OCI-LY7 (cell line): ENCODE measurements around the gene EYS. TPM values are rescaled to one million over a fixed set of nuclear protein-coding genes. Genes with fewer than 3 reads are reported as not detected.

ENCODE experiments used
- BruUV-seq: library from RNA; stranded (reverse); fragments of 400-500 nt; replicated peaks from 2 replicates; lab custom pipeline; 2021; lab: Mats Ljungman, UMichigan
- CTCF ChIA-PET: fragments of 300-600 bp; sonication (Branson Sonifier 250); formaldehyde crosslinking; loops from one replicate; lab custom pipeline; 2022; ENCODE audit warnings: antibody characterized with exemption; ENCODE audit not compliant: unreplicated experiment; lab: Charles Lee
- POLR2A ChIA-PET: fragments of 300-600 bp; sonication (Branson Sonifier 250); formaldehyde crosslinking; loops from one replicate; lab custom pipeline; 2022; ENCODE audit warnings: antibody characterized with exemption; lab: Charles Lee
- DNase-seq: peaks from one replicate; pipeline ENCODE4 v3.0.0-alpha.2; 2015; ENCODE audit warnings: low spot score
- H2AFZ ChIP-seq: fragments of 200-600 bp; sonication (generic), shearing (Covaris generic); 2 replicates; pipeline ENCODE4 v1.6.1; 2014; ENCODE audit warnings: mild to moderate bottlenecking, antibody characterized with exemption, low read length, moderate library complexity
- H3K27ac ChIP-seq: fragments of 200-600 bp; sonication (generic); 2 replicates; pipeline ENCODE4 v1.5.1; 2014; ENCODE audit warnings: mixed run types, low read depth, mild to moderate bottlenecking, moderate library complexity, low read length, inconsistent platforms; ENCODE audit not compliant: poor library complexity, severe bottlenecking
- H3K36me3 ChIP-seq: fragments of 200-600 bp; sonication (generic); 2 replicates; pipeline ENCODE4 v1.6.1; 2014; ENCODE audit warnings: mild to moderate bottlenecking, antibody characterized with exemption, low read length, moderate library complexity, mixed read lengths; ENCODE audit not compliant: insufficient read depth
- H3K4me1 ChIP-seq: fragments of 200-600 bp; sonication (generic); 2 replicates; pipeline ENCODE4 v1.5.1; 2014; ENCODE audit warnings: mild to moderate bottlenecking, low read length; ENCODE audit not compliant: insufficient read depth, poor library complexity, severe bottlenecking
- H3K4me2 ChIP-seq: fragments of 200-600 bp; sonication (generic); 2 replicates; pipeline ENCODE4 v1.6.1; 2014; ENCODE audit warnings: mild to moderate bottlenecking, low read length
- H3K4me3 ChIP-seq: fragments of 200-600 bp; sonication (generic); 2 replicates; pipeline ENCODE4 v1.5.1; 2014; ENCODE audit warnings: mild to moderate bottlenecking, low read depth, low read length; ENCODE audit not compliant: poor library complexity, severe bottlenecking
- H3K79me2 ChIP-seq: fragments of 200-600 bp; sonication (generic); 2 replicates; pipeline ENCODE4 v1.6.1; 2016; ENCODE audit warnings: low read depth, mild to moderate bottlenecking, low read length, moderate library complexity, mixed read lengths; ENCODE audit not compliant: insufficient read depth
- H3K9me2 ChIP-seq: fragments of 200-600 bp; sonication (generic); 2 replicates; pipeline ENCODE4 v1.6.1; 2016; ENCODE audit warnings: mild to moderate bottlenecking, low read length, mixed read lengths; ENCODE audit not compliant: insufficient read depth
- H3K9me3 ChIP-seq: fragments of 200-600 bp; sonication (generic); 2 replicates; pipeline ENCODE4 v1.6.1; 2014; ENCODE audit warnings: mild to moderate bottlenecking, mixed run types, low read length, mixed read lengths
- H4K20me1 ChIP-seq: fragments of 200-600 bp; sonication (generic); 2 replicates; pipeline ENCODE4 v1.6.1; 2014; ENCODE audit warnings: mild to moderate bottlenecking, antibody characterized with exemption, low read length, moderate library complexity, mixed read lengths; ENCODE audit not compliant: insufficient read depth
- CTCF ChIP-seq: fragments of 200-600 bp; sonication (generic); conservative IDR thresholded peaks from 2 replicates; pipeline ENCODE4 v1.5.1; 2014; ENCODE audit warnings: mild to moderate bottlenecking, antibody characterized with exemption, low read length, moderate library complexity, mixed read lengths
- EZH2phosphoT487 ChIP-seq: fragments of 200-600 bp; sonication (generic); IDR thresholded peaks from 2 replicates; pipeline ENCODE4 v1.6.1; 2018; ENCODE audit warnings: low read depth, borderline replicate concordance, mild to moderate bottlenecking, mixed run types, antibody characterized with exemption, low read length, moderate library complexity, mixed read lengths
- intact Hi-C: fragments of 100-400 bp; cut with micrococcal nuclease; formaldehyde crosslinking; loops from one replicate; pipeline ENCODE4 v1.10.0; 2022; ENCODE audit not compliant: unreplicated experiment
- total RNA-seq, 2 experiments: library from RNA; depleted of rRNA in 1 of 2; stranded (reverse); fragments of >200 nt in 1 of 2; shearing (Covaris generic) in 1 of 2; gene quantifications; 2 replicates each; pipeline ENCODE4 v1.2.3, GENCODE V29; 2014 to 2022

EYS gene
- total RNA-seq, 2 experiments from 2014 or later = not detected

GRCh38 chr6:63814459-63814858 is 1892.6 kb downstream of the EYS start:
- no peak for DNase-seq
- H3K79me2 ChIP-seq = no peaks in the 10 kb centered on the region
- intact Hi-C loops = no loop called here
- H3K36me3 ChIP-seq = no peaks in the 10 kb centered on the region
- ChIA-PET POLR2A (no interaction called here), CTCF (no interaction called here)
- no peaks in the 10 kb centered on the region for H3K9me2 ChIP-seq
- no TSS peak for BruUV-seq
- H3K27ac ChIP-seq = no peak overlapping the region
- H3K4me2 ChIP-seq = no peak overlapping the region
- no peaks in the 10 kb centered on the region for H3K4me1 ChIP-seq
- no peaks in the 10 kb centered on the region for H4K20me1 ChIP-seq
- TF ChIP-seq CTCF (0 out of 2 replicates have a peak, but pooled peaks have one; percentile 40), EZH2phosphoT487 (no peak)
- no peaks in the 10 kb centered on the region for H3K9me3 ChIP-seq
- no peak overlapping the region for H2AFZ ChIP-seq
- H3K4me3 ChIP-seq = no peak overlapping the region

DNA sequence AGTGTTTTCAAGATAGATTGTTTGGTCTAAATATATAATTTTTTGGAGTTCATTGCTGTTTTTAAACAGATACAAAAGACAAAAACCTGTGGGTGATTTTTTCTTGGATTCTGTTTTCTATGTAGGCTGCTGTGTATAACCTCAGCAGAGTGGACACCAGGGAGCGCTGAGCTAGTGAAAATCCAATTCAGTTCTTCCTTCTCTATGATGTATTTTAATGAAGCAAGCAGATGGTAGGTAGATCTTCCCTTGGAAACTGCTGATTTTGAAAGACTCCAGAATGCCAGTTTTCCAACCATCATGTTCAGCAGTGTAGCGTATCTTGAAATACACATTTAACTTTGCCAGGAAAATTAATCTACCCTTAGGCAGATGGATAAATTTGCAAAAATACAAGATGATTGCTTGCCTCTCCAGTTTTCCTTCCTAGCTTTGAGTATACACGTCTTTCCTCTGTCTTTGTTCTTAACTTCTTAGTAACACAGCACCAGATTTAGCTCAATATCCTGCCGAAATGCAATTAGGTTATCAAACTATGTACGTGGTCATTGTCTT is 1893.4 kb downstream of the EYS start:
- Histone ChIP-seq H3K4me1 (no peaks in the 10 kb centered on the region), H3K36me3 (no peaks in the 10 kb centered on the region), H3K27ac (no peak overlapping the region), H3K4me2 (no peak overlapping the region), H3K4me3 (no peak overlapping the region), H3K9me2 (no peaks in the 10 kb centered on the region), H2AFZ (no peak overlapping the region), H3K9me3 (no peaks in the 10 kb centered on the region), H3K79me2 (no peaks in the 10 kb centered on the region), H4K20me1 (no peaks in the 10 kb centered on the region)
- TF ChIP-seq EZH2phosphoT487 (no peak), CTCF (no peak; the same call in 1 of the 2 replicates)
- intact Hi-C loops = no loop called here
- CTCF ChIA-PET = no interaction called here
- DNase-seq = no peak
- no TSS peak for BruUV-seq
- POLR2A ChIA-PET = no interaction called here

GRCh38 chr6:63808576-63808975 is 1898.5 kb downstream of the EYS start:
- H3K27ac ChIP-seq = no peak overlapping the region
- H4K20me1 ChIP-seq = no peaks in the 10 kb centered on the region
- ChIA-PET POLR2A (interaction anchor here (0.5 to 1.4 kb wide), 4 partner anchors 363 to 593 kb away, joined by 3 to 7 read pairs (median 4); no protein-coding TSS in a partner anchor), CTCF (no interaction called here)
- H3K4me1 ChIP-seq = no peaks in the 10 kb centered on the region
- TF ChIP-seq EZH2phosphoT487 (no peak), CTCF (no peak)
- no peak overlapping the region for H3K4me2 ChIP-seq
- no peaks in the 10 kb centered on the region for H3K36me3 ChIP-seq
- H3K4me3 ChIP-seq = no peak overlapping the region
- H3K79me2 ChIP-seq = no peaks in the 10 kb centered on the region
- H2AFZ ChIP-seq = no peak overlapping the region
- intact Hi-C loops = no loop called here
- H3K9me3 ChIP-seq = no peaks in the 10 kb centered on the region
- H3K9me2 ChIP-seq = no peaks in the 10 kb centered on the region
- no TSS peak for BruUV-seq
- no peak for DNase-seq
